Glutamatergic neuron (in vitro differentiated cells): ENCODE data around the gene OR7A10. TPM values are rescaled to one million over a fixed set of nuclear protein-coding genes. Genes with fewer than 3 reads are reported as not detected.
"Not testable (repeated sequence)": the region's sequence is repeated elsewhere in the genome, so short reads cannot be mapped to it uniquely, and the experiment has no call there.

Experiments
- DNase-seq: peaks from one replicate; pipeline ENCODE4 v3.0.0; 2022
- H3K27ac Mint-ChIP-seq: one replicate; pipeline ENCODE4 v1.8.0; 2020; ENCODE audit warnings: mild to moderate bottlenecking, mixed read lengths, inconsistent platforms; ENCODE audit not compliant: unreplicated experiment
- H3K27me3 Mint-ChIP-seq: one replicate; pipeline ENCODE4 v1.8.0; 2020; ENCODE audit warnings: mild to moderate bottlenecking, moderate library complexity, mixed read lengths, inconsistent platforms; ENCODE audit not compliant: unreplicated experiment
- H3K36me3 Mint-ChIP-seq: one replicate; pipeline ENCODE4 v1.8.0; 2020; ENCODE audit warnings: mild to moderate bottlenecking, mixed read lengths, inconsistent platforms; ENCODE audit not compliant: unreplicated experiment
- H3K4me1 Mint-ChIP-seq: one replicate; pipeline ENCODE4 v1.8.0; 2020; ENCODE audit warnings: mild to moderate bottlenecking, low read depth, mixed read lengths, inconsistent platforms; ENCODE audit not compliant: unreplicated experiment
- H3K4me3 Mint-ChIP-seq: one replicate; pipeline ENCODE4 v1.8.0; 2020; ENCODE audit warnings: mild to moderate bottlenecking, mixed read lengths, inconsistent platforms; ENCODE audit not compliant: unreplicated experiment
- H3K9me3 Mint-ChIP-seq: one replicate; pipeline ENCODE4 v1.8.0; 2020; ENCODE audit warnings: mild to moderate bottlenecking, moderate library complexity, mixed read lengths, inconsistent platforms; ENCODE audit not compliant: unreplicated experiment
- total RNA-seq: library from RNA; stranded (reverse); fragmentation: NEBNext Ultra II Directional; extraction: Animal tissue kit (Norgen Biotek cat#: 25700); gene quantifications from one replicate; pipeline ENCODE4 v1.2.1, GENCODE V29; 2021; ENCODE audit not compliant: unreplicated experiment
- TF ChIP-seq, protein P1 (sequence below): fragments of 200-600 bp; sonication (generic); IDR thresholded peaks from one replicate; pipeline ENCODE4 v1.5.0; 2021; ENCODE audit not compliant: partially characterized antibody, unreplicated experiment

The OR7A10 gene
- total RNA-seq, 1 donor from 2014 or later: not detected

DNA sequence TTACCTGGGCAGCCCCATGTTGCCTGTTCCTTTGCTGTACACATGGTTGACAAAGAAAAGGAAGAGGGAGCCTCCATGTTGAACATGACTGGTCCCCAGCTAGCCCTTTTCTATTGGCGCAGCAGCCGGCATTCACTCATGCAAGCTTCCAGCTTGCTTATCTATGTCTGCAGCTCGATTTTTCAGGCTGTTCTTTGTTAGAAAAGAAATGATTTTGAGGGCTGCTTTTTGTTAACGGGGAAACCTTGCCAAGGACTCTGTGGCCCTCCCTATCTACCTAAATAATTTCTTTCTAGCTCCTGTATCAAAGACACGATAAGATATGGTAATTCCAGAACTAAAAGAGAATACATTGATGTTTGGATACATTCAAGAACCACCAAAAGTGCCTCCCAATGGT lies 50.0 kb downstream of the OR7A10 start:
- peaks cover 3% of the 10 kb centered on the region for H3K9me3 Mint-ChIP-seq
- no peaks in the 10 kb centered on the region for H3K27me3 Mint-ChIP-seq
- H3K4me3 Mint-ChIP-seq: no peak overlapping the region
- no peaks in the 10 kb centered on the region for H3K36me3 Mint-ChIP-seq
- TF ChIP-seq, protein P1, sequence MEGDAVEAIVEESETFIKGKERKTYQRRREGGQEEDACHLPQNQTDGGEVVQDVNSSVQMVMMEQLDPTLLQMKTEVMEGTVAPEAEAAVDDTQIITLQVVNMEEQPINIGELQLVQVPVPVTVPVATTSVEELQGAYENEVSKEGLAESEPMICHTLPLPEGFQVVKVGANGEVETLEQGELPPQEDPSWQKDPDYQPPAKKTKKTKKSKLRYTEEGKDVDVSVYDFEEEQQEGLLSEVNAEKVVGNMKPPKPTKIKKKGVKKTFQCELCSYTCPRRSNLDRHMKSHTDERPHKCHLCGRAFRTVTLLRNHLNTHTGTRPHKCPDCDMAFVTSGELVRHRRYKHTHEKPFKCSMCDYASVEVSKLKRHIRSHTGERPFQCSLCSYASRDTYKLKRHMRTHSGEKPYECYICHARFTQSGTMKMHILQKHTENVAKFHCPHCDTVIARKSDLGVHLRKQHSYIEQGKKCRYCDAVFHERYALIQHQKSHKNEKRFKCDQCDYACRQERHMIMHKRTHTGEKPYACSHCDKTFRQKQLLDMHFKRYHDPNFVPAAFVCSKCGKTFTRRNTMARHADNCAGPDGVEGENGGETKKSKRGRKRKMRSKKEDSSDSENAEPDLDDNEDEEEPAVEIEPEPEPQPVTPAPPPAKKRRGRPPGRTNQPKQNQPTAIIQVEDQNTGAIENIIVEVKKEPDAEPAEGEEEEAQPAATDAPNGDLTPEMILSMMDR: no peak
- no peak overlapping the region for H3K27ac Mint-ChIP-seq
- H3K4me1 Mint-ChIP-seq: no peaks in the 10 kb centered on the region
- DNase-seq: no peak

DNA sequence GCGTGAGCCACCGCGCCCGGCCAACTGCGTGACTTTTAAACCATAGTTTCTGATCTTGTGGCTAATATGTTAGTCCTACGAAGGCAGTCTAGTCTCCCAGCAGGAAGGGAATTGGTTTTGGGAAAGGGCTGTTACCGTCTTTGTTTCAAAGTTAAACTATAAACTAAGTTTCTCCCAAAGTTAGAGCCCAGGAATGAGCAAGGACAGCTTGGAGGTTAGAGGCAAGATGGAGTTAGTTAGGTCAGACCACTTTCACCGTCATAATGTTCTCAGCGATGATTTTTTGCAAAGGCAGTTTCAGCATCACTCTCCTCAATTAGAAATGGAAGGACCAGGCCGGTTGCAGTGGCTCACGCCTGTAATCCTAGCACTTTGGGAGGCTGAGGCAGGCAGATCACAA lies 52.7 kb downstream of the OR7A10 start:
- H3K27ac Mint-ChIP-seq: no peak overlapping the region
- TF ChIP-seq, protein P1: no peak
- H3K4me1 Mint-ChIP-seq: no peaks in the 10 kb centered on the region
- H3K9me3 Mint-ChIP-seq: peaks cover 3% of the 10 kb centered on the region
- DNase-seq: no peak
- H3K36me3 Mint-ChIP-seq: no peaks in the 10 kb centered on the region
- no peaks in the 10 kb centered on the region for H3K27me3 Mint-ChIP-seq
- no peak overlapping the region for H3K4me3 Mint-ChIP-seq

DNA sequence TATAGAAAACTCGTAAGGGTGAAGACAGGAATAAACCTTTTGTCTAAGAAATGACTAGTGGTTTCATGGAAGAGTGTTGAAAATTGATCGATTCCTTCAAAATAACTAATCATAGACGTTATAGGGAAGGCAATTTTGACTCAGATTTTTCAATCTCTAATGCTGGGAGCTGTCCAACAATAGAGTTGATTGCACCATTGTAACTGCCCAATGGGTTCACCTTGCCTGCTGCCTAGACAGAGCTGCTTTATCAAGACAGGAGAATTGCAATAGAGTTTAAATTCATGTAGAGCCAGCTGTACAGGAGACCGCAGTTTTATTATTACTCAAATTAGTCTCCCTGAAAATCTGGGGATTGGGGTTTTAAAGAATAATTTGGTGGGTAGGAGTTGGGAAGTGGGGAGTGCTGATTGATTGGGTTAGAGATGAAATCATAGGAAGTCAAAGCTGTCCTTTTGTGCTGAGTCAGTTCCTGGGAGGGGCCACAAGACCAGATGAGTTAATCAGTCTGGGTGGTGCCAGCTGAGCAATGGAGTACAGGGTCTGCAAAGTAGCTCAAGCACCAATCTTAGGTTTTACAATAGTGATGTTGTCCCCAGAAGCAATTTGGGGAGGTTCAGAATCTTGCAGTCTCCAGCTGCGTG lies 53.5 kb downstream of the OR7A10 start:
- TF ChIP-seq, protein P1: no peak
- no peak for DNase-seq
- Mint-ChIP-seq H3K36me3 (no peaks in the 10 kb centered on the region), H3K9me3 (peaks cover 3% of the 10 kb centered on the region), H3K4me1 (no peaks in the 10 kb centered on the region), H3K27ac (no peak overlapping the region), H3K4me3 (no peak overlapping the region), H3K27me3 (no peaks in the 10 kb centered on the region)

DNA sequence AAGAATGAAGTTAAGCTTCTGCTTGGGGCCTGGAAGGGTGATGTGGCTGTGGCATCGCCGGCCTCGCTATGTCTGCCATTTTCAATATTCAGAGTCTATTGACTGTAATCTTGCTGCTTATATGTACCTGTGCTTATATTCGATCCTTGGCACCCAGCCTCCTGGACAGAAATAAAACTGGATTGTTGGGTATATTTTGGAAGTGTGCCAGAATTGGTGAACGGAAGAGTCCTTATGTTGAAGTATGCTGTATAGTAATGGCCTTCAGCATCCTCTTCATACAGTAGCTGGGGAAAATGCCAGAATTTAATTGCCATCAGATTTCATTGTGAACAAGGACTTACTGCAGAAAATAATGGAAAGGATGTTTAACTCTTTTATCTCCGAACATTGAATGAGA lies 56.5 kb downstream of the OR7A10 start:
- H3K9me3 Mint-ChIP-seq, H3K27me3 Mint-ChIP-seq, H3K4me3 Mint-ChIP-seq, DNase-seq, H3K36me3 Mint-ChIP-seq, H3K4me1 Mint-ChIP-seq, H3K27ac Mint-ChIP-seq: not testable (repeated sequence)

Other genes starting within 250 kb of the OR7A10 start
- not detected for gene ADGRE3, start 174.1 kb downstream of the OR7A10 start, total RNA-seq
- gene ZNF333, start 158.9 kb downstream of the OR7A10 start, total RNA-seq: 32.9 TPM
- 0.66 TPM for gene ADGRE2, start 70.4 kb downstream of the OR7A10 start, total RNA-seq
- gene OR7A5, start 13.7 kb downstream of the OR7A10 start, total RNA-seq: not detected
- not detected for gene OR7C1, start 13.7 kb downstream of the OR7A10 start, total RNA-seq
- gene OR7A17, start 37.2 kb upstream of the OR7A10 start, total RNA-seq: not detected
- gene OR7C2, start 92.6 kb upstream of the OR7A10 start, total RNA-seq: not detected
- 22.8 TPM for gene SLC1A6, start 130.9 kb upstream of the OR7A10 start, total RNA-seq
- not detected for gene CASP14, start 200.6 kb upstream of the OR7A10 start, total RNA-seq
- not detected for gene OR1I1, start 233.3 kb upstream of the OR7A10 start, total RNA-seq